Kidney (tissue), 14 donors: ENCODE measurements around the gene WWOX. TPM values are rescaled to one million over a fixed set of nuclear protein-coding genes. Genes with fewer than 3 reads are reported as not detected.

Experiments
- DNase-seq, 5 donors: peaks; one replicate each; pipeline ENCODE4 v3.0.0-alpha.2; 2013 to 2020
- FAIRE-seq: peaks from 2 replicates; lab custom pipeline; 2012; peaks lifted over from hg19 to GRCh38; lab: Jason Lieb, UNC
- H3K27ac ChIP-seq, 2 donors: one replicate each; pipeline ENCODE4 v1.7.0; 2013; ENCODE audit warnings: low read depth in 2 of 2, low read length in 2 of 2, inconsistent platforms in 1 of 2
- H3K27me3 ChIP-seq: one replicate; pipeline ENCODE4 v1.7.1; 2013; ENCODE audit warnings: low read length, inconsistent platforms; ENCODE audit not compliant: control insufficient read depth, insufficient read depth
- H3K36me3 ChIP-seq, 3 donors: one replicate each; pipeline versions ENCODE4 v1.7.0 to v1.7.1; 2013; ENCODE audit warnings: low read length in 3 of 3, control low read depth in 1 of 3, inconsistent platforms in 1 of 3; ENCODE audit not compliant: insufficient read depth in 3 of 3, control insufficient read depth in 2 of 3
- H3K4me1 ChIP-seq, 3 donors: one replicate each; pipeline versions ENCODE4 v1.7.0 to v1.7.1; 2013; ENCODE audit warnings: low read length in 3 of 3, inconsistent platforms in 1 of 3, low read depth in 1 of 3; ENCODE audit not compliant: control insufficient read depth in 2 of 3, insufficient read depth in 2 of 3
- H3K4me3 ChIP-seq, 3 donors: one replicate each; pipeline versions ENCODE4 v1.7.0 to v1.8.1; 2013; ENCODE audit warnings: low read length in 3 of 3, control low read depth in 1 of 3, inconsistent platforms in 1 of 3
- H3K9ac ChIP-seq, 3 donors: one replicate each; pipeline versions ENCODE4 v1.7.0 to v1.7.1; 2013; ENCODE audit warnings: low read length in 3 of 3, control low read depth in 1 of 3, inconsistent platforms in 1 of 3
- H3K9me3 ChIP-seq, 3 donors: one replicate each; pipeline versions ENCODE4 v1.7.0 to v1.7.1; 2013; ENCODE audit warnings: low read length in 3 of 3, control low read depth in 1 of 3, inconsistent platforms in 1 of 3; ENCODE audit not compliant: control insufficient read depth in 2 of 3, insufficient read depth in 1 of 3
- intact Hi-C: fragments of 100-400 bp; cut with DNase I; formaldehyde crosslinking; loops from one replicate; pipeline ENCODE4 v1.11.1; 2022
- polyA plus RNA-seq: library from polyadenylated mRNA; stranded (reverse); fragments of 350-450 nt; fragmentation: Illumina TruSeq; extraction: RNeasy Lipid Tissue Mini Kit (QIAGEN cat#74804); gene quantifications from one replicate; pipeline ENCODE4 v1.2.3, GENCODE V29; 2014; ENCODE audit warnings: low read depth, low replicate concordance; ENCODE audit not compliant: insufficient read depth
- total RNA-seq: library from RNA; stranded (reverse); fragmentation: NEBNext Ultra II Directional; extraction: Animal tissue kit (Norgen Biotek cat#: 25700); gene quantifications from one replicate; pipeline ENCODE4 v1.2.1, GENCODE V29; 2021
- TF ChIP-seq, protein P1 (sequence below): IDR thresholded peaks from 3 replicates; pipeline ENCODE4 v1.5.1; 2012; ENCODE audit warnings: mild to moderate bottlenecking, moderate library complexity, borderline replicate concordance; ENCODE audit not compliant: insufficient read depth; ENCODE audit errors: extremely low read depth
- donor health status: control.
- donor health status: control.
- donor health status: control.
- donor health status: control.
- donor health status: control.
- donor health status: DM: yes; HTN: yes; CAD: no.
- donor health status: Normal renal cell carcinoma (clear cell type).

The WWOX gene
- total and polyA plus RNA-seq, 2 donors from 2014 or later, result 22.5 to 30.3 TPM

DNA sequence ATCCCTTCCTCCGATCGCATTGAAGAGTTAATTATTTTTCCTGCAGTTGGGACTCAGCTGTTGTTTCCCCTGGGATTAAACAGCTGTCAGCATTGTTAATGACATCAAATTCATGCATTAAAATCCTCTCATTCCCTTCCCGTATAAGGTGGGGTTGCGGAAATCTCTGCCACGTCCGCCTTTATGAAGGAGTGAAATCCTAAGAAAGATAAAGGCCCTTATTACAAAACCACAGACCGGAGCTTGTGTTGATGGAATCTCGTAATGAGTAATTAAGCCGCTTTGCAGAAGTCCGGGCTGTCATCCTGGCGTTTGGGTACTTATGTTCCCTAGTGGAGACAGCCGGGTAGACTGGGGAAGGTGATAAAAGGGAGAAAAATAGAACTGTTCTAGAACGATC lies 873.5 kb downstream of the WWOX start:
- Histone ChIP-seq H3K4me1 (peaks cover 0 to 4% (median 0%) of the 10 kb centered on the region in 3 donors), H3K27me3 (no peaks in the 10 kb centered on the region), H3K9ac (no peak overlapping the region), H3K9me3 (no peaks in the 10 kb centered on the region), H3K4me3 (no peak overlapping the region), H3K27ac (no peak overlapping the region), H3K36me3 (no peaks in the 10 kb centered on the region)
- no peak for FAIRE-seq
- TF ChIP-seq, protein P1, sequence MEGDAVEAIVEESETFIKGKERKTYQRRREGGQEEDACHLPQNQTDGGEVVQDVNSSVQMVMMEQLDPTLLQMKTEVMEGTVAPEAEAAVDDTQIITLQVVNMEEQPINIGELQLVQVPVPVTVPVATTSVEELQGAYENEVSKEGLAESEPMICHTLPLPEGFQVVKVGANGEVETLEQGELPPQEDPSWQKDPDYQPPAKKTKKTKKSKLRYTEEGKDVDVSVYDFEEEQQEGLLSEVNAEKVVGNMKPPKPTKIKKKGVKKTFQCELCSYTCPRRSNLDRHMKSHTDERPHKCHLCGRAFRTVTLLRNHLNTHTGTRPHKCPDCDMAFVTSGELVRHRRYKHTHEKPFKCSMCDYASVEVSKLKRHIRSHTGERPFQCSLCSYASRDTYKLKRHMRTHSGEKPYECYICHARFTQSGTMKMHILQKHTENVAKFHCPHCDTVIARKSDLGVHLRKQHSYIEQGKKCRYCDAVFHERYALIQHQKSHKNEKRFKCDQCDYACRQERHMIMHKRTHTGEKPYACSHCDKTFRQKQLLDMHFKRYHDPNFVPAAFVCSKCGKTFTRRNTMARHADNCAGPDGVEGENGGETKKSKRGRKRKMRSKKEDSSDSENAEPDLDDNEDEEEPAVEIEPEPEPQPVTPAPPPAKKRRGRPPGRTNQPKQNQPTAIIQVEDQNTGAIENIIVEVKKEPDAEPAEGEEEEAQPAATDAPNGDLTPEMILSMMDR, result no peak
- peak in 1 of 5 donors; percentile 39 for DNase-seq
- intact Hi-C loops, result no loop called here

- FAIRE-seq, result no peak
Measured at GRCh38 chr16:78976212-78976611, 876.8 kb downstream of the WWOX start.

GRCh38 chr16:78980825-78981224 lies 881.4 kb downstream of the WWOX start:
- H3K4me1 ChIP-seq, result peaks cover 0 to 3% (median 0%) of the 10 kb centered on the region in 3 donors
- FAIRE-seq (no peak), DNase-seq (no peak)
- TF ChIP-seq, protein P1, result no peak
- intact Hi-C loops, result no loop called here
- no peaks in the 10 kb centered on the region for H3K27me3 ChIP-seq
- H3K9me3 ChIP-seq, result no peaks in the 10 kb centered on the region
- no peak overlapping the region for H3K4me3 ChIP-seq
- no peak overlapping the region for H3K9ac ChIP-seq
- no peaks in the 10 kb centered on the region for H3K36me3 ChIP-seq
- no peak overlapping the region for H3K27ac ChIP-seq

More at GRCh38 chr16:78976212-78976611, 876.8 kb downstream of the WWOX start:
- DNase-seq, result no peak
- Histone ChIP-seq H3K9me3 (no peaks in the 10 kb centered on the region), H3K27ac (no peak overlapping the region), H3K27me3 (no peaks in the 10 kb centered on the region), H3K9ac (no peak overlapping the region), H3K4me3 (no peak overlapping the region), H3K4me1 (peaks cover 0 to 4% (median 0%) of the 10 kb centered on the region in 3 donors), H3K36me3 (no peaks in the 10 kb centered on the region)
- TF ChIP-seq, protein P1, result no peak
- intact Hi-C loops, result no loop called here

- H3K27me3 ChIP-seq, result no peaks in the 10 kb centered on the region
- no peak overlapping the region for H3K27ac ChIP-seq
- DNase-seq (no peak), FAIRE-seq (no peak)
- H3K9me3 ChIP-seq, result no peaks in the 10 kb centered on the region
- intact Hi-C loops, result no loop called here
- H3K4me1 ChIP-seq, result peaks cover 0 to 3% (median 0%) of the 10 kb centered on the region in 3 donors
- no peak overlapping the region for H3K9ac ChIP-seq
- TF ChIP-seq, protein P1, result no peak
- no peak overlapping the region for H3K4me3 ChIP-seq
- no peaks in the 10 kb centered on the region for H3K36me3 ChIP-seq
Measured at GRCh38 chr16:78982096-78982744, 882.8 kb downstream of the WWOX start.
